Activated CD8-positive, alpha-beta memory T cell treated with anti-CD3 and anti-CD28 coated beads for 24 hours (primary cell): ENCODE results near the gene MARS1.
A peak's percentile ranks its signal among the peaks of the same experiment; 100 is the strongest.
"Not testable (repeated sequence)": the region's sequence is repeated elsewhere in the genome, so short reads cannot be mapped to it uniquely, and the experiment has no call there.

Experiments used
- DNase-seq: peaks from one replicate; pipeline ENCODE4 v3.0.0-alpha.2; 2020

The MARS1 gene

GRCh38 chr12:57487597-57488401, at the start of gene MARS1:
MARS1 (plus strand) TSS chr12:57488068; CDS start chr12:57488091, 23 bp downstream.
- DNase-seq: peak; percentile 93

DNA sequence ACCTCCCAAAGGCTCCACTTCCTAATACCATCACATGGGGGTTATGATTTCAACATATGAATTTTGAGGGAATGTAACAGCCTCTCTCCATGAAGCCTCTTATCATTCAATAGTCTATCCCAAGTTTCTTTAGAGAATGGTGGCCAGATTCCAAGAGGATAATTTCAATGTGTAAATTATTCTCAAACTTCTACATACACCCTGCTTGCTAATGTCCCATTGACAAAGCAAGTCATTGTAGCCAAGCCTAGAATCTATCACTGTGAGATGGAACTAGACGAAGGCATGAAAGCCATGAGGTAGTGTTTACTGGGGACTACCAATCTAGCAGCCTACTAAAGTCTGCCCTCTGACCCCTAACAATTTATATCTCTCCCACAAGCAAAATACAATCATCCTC, 49.5 kb upstream of the MARS1 start:
- DNase-seq: no peak

DNA sequence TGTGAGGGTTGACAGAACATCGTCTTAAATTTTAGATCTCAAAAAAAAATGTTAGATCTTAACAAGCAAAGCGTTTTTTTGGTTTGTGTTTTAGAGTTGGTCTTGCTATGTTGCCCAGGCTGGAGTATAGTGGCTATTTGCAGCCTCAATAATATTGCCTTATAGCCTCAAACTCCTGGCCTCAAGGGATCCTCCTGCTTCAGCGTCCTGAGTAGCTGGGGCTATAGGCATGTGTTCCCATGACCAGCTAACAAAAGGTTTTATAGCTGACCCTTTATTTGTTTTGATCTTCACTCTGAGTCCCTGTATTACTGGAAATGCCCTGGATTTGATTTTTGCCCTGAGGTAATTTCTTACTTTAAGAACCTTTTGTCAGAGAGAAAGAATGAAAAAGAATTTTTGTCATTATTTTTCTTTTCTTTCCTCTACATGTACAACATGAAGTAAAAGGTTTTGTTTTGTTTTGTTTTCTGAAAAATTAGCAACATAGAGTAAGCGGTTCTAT, 48.1 kb upstream of the MARS1 start:
- no peak for DNase-seq

DNA sequence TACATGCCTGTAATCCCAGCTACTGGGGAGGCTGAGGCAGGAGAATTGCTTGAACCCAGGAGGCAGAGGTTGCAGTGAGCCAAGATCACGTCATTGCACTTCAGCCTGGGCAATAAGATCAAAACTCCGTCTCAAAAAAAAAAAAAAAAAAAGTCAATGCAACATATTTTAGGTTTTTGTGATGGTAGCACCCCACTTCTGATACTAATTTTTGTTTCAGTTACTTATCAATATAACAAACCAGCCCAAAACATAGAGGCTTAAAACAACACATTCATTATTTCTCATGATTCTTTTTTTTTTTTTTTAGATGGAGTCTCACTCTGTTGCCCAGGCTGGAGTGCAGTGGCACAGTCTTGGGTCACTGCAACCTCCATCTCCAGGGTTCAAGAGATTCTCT, 46.5 kb upstream of the MARS1 start:
- not testable (repeated sequence) for DNase-seq

DNA sequence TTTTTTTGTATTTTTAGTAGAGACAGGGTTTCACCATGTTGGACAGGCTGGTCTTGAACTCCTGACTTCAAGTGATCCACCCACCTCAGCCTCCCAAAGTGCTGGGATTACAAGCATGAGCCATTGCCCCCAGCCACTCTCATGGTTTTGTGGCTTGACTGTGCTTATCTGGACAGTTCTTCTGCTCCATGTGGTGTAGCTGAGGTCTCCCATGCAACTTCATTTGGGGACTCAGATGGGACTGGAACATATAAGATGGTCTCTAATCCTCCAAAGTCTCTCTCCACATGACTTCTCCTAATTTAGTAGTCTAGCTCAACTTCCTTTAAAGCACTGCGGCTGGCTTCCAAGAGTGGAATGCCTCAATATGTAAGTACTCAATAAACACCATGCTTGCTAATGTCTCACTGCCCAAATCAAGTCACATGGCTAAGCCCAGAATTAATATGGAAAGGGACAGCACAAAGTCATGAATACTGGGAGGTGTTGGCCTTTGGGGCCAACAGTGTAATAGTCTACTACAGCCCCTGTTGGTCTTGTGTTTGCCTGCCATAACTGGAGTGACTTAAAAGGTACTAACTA, 45.9 kb upstream of the MARS1 start:
- no peak for DNase-seq

DNA sequence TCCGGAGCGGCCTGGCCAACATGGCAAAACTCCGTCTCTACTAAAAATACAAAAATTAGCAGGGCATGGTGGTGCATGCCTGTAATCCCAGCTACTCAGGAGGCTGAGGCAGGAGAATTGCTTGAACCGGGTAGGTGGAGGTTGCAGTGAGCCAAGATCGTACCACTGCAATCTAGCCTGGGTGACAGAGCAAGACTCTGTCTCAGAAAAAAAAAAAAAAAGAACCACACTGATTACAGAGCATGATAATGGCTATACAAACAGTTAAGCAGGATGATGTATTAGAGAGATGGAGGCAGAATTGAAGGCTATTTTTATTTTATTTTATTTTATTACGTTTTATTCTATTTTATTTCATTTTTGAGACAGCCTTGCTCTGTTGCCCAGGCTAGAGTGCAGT, 43.5 kb upstream of the MARS1 start:
- not testable (repeated sequence) for DNase-seq

GRCh38 chr12:57444744-57445143, 43.1 kb upstream of the MARS1 start:
- no peak for DNase-seq

DNA sequence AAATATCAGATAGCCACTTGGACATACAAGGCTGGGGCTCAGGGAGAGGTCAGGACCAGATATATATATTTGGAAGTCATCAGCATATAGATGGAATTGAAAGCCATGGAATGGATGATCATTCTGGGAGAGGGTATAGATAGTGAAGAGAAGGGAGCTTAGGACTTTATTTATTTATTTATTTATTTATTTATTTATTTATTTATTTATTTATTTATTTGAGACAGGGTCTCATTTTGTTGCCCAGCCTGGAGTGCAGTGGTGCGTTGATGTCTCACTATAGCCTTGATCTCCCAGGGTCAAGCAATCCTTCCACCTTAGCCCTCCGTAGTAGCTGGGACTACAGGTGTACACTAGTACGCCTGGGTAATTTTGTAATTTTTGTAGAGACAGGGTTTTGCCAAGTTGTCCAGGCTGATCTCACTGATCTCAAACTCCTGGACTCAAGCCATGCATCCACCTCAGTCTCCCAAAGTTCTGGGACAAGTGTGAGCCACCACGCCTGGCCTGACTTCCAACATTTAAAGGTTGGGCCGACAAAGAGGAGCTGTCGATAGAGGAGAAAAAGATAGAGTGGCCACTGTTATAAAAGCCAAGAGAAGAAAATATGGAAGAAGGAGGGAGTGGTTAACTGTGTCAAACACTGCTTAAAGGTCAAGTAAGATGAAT, 41.4 kb upstream of the MARS1 start:
- DNase-seq: no peak

DNA sequence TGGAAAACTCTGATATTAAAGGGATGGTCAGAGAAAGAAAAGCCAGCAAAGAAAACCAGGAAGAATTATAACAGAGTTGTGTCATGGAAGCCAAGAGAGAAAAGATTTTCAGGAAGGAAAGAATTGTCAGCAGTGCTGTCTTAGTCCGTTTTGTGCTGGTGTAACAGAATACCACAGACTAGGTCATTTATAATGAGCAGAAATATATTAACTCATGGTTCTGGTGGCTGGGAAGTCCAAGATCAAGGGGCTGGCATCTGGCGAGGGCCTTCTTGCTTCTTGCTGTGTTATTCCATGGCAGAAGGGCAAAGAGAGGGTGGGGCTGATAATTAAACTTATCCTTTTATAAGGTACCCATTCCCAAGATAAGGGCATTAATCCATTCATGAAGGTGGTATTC, 39.2 kb upstream of the MARS1 start:
- no peak for DNase-seq

GRCh38 chr12:57449375-57449774, 38.5 kb upstream of the MARS1 start:
- DNase-seq: no peak

- DNase-seq: no peak
Measured at GRCh38 chr12:57450057-57450456, 37.8 kb upstream of the MARS1 start.

DNA sequence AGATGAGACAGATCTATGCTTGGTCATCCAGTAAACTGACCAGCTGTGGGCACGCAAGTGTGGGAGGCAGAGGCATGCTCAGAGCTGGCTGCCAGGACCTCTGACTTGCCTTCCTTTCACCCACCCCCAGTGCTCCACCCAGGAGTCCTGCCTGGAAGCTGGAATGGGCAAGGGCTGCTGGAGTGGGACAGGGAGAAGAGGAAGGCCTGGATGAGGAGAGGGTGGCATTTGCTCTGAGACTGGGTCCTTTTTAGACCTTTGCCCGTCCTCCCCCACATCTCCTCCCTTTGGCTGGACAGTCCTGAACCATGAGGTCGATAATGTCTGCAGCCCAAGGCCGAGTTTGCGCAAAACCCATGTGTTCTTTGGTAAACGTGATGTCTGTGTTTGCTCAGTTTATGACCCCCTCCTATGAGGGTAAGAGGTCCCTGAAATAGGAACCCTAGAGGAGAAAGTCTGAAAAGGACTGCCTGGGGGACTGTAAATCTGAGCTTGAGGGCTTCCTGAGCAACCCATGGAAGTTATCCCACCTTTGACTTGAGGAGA, 36.6 kb upstream of the MARS1 start:
- no peak for DNase-seq

- no peak for DNase-seq
Measured at GRCh38 chr12:57452181-57452936, 35.5 kb upstream of the MARS1 start.

- peak; percentile 77 for DNase-seq
Measured at GRCh38 chr12:57452937-57453509, 34.8 kb upstream of the MARS1 start.

DNA sequence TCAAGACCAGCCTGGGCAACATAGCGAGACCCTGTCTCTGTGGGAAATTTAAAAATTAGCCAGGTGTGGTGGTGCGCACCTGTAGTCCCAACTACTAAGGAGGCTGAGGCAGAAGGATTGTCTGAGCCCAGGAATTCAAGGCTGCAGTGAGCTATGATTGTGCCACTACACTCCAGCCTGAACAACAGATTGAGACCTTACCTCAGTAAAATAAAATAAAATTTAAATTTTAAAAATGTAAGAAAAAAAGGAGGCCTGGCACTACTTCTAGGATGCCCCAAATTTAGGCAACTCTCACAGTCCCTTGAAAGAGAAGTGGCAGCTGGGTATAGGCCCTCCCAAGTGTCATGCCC, 33.7 kb upstream of the MARS1 start:
- DNase-seq: no peak

GRCh38 chr12:57454566-57455373, 33.1 kb upstream of the MARS1 start, which contains the start of gene INHBE:
INHBE (plus strand) TSS chr12:57455307; CDS start chr12:57455537, 230 bp downstream.
- no peak for DNase-seq

DNA sequence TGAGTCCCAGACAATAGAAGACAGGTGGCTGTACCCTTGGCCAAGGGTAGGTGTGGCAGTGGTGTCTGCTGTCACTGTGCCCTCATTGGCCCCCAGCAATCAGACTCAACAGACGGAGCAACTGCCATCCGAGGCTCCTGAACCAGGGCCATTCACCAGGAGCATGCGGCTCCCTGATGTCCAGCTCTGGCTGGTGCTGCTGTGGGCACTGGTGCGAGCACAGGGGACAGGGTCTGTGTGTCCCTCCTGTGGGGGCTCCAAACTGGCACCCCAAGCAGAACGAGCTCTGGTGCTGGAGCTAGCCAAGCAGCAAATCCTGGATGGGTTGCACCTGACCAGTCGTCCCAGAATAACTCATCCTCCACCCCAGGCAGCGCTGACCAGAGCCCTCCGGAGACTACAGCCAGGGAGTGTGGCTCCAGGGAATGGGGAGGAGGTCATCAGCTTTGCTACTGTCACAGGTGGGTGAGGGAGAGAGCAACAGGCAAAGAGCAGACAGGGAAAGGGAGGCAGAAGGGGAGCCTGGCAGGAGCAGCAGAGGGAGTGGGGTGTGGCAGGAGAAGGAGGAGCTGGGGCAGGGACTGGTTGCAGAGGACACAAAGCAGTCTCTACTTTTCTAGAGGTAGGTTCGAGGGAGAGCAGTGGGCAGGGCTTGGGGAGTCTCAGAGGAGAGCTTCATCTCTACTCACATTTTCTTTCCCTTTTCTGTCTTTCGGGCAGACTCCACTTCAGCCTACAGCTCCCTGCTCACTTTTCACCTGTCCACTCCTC, 32.3 kb upstream of the MARS1 start:
- no peak for DNase-seq

- DNase-seq: peak; percentile 76
Measured at GRCh38 chr12:57456145-57456700, 31.6 kb upstream of the MARS1 start.

GRCh38 chr12:57456737-57457490, 31.0 kb upstream of the MARS1 start:
- DNase-seq: no peak

- DNase-seq: no peak
Measured at GRCh38 chr12:57458665-57459054, 29.2 kb upstream of the MARS1 start.
